WI38 (cell line): Measurements from ENCODE around the gene GPRIN1.

Source experiments
- H3K4me3 ChIP-seq: 2 replicates; pipeline ENCODE4 v1.5.1; 2011; ENCODE audit warnings: low read depth, mild to moderate bottlenecking, control low read depth, low read length
- CTCF ChIP-seq: IDR thresholded peaks from 2 replicates; pipeline ENCODE4 v1.5.1; 2012; ENCODE audit warnings: low read depth, mild to moderate bottlenecking, control low read depth, low read length

The GPRIN1 gene

GRCh38 chr5:176589039-176589769, 20.8 kb downstream of the GPRIN1 start:
- no peak for TF ChIP-seq CTCF
- no peak overlapping the region for H3K4me3 ChIP-seq

GRCh38 chr5:176588297-176588696, 21.7 kb downstream of the GPRIN1 start:
- no peak for TF ChIP-seq CTCF
- H3K4me3 ChIP-seq, result no peak overlapping the region

- no peak for TF ChIP-seq CTCF
- H3K4me3 ChIP-seq, result no peak overlapping the region
Measured at GRCh38 chr5:176587398-176587797, 22.6 kb downstream of the GPRIN1 start.

GRCh38 chr5:176583076-176583475, 26.9 kb downstream of the GPRIN1 start:
- H3K4me3 ChIP-seq, result no peak overlapping the region
- no peak for TF ChIP-seq CTCF

DNA sequence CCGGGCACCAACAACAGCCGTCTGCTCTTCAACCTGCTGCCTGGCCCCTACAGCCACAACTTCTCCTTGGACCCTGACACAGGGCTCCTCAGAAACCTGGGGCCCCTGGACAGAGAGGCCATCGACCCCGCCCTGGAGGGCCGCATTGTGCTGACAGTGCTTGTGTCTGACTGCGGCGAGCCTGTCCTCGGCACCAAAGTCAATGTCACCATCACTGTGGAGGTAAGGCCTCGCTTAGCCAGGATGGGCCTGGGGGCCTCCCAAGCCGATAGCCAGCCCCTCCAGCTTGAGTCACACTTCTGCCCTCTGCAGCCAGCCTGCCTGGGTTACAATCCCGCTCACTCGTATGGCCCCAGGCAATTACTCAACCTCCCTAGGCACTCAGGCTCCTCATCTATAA, 28.6 kb downstream of the GPRIN1 start:
- TF ChIP-seq CTCF, result no peak
- no peak overlapping the region for H3K4me3 ChIP-seq

- TF ChIP-seq CTCF, result no peak
- no peak overlapping the region for H3K4me3 ChIP-seq
Measured at GRCh38 chr5:176579323-176579722, 30.6 kb downstream of the GPRIN1 start.

GRCh38 chr5:176578391-176578808, 31.6 kb downstream of the GPRIN1 start:
- H3K4me3 ChIP-seq, result no peak overlapping the region
- TF ChIP-seq CTCF, result peak; percentile 32
